HepG2 (cell line): ENCODE results near the gene TOR4A. TPM values are rescaled to one million over a fixed set of nuclear protein-coding genes. Genes with fewer than 3 reads are reported as not detected.

ENCODE experiments used
- ATAC-seq: fragments of 200-7000 bp; cut with Tn5 transposase; 3 replicates; pipeline ENCODE4 v1.9.1; 2020; ENCODE audit warnings: mild to moderate bottlenecking, moderate library complexity
- BruUV-seq: library from RNA; stranded (reverse); fragments of 400-500 nt; replicated peaks from 2 replicates; lab custom pipeline; 2021; lab: Mats Ljungman, UMichigan
- CTCF ChIA-PET: fragments of 300-600 bp; formaldehyde crosslinking; extraction: SDS; loops from one replicate; lab custom pipeline; 2021; ENCODE audit warnings: low total read pairs, inconsistent platforms, low intra/inter-chr PET ratio; lab: Yijun Ruan, JAX
- POLR2A ChIA-PET: fragments of 350-600 bp; sonication (Branson Sonifier 250); formaldehyde crosslinking; loops from one replicate; lab custom pipeline; 2020; ENCODE audit warnings: antibody characterized with exemption, inconsistent platforms; lab: Yijun Ruan, JAX
- DNase-seq: peaks from one replicate; pipeline ENCODE4 v3.0.0-alpha.2; 2015; ENCODE audit warnings: low spot score
- FAIRE-seq: peaks from 3 replicates; lab custom pipeline; 2011; peaks lifted over from hg19 to GRCh38; lab: Jason Lieb, UNC
- H2AFZ ChIP-seq: one replicate; pipeline ENCODE4 v1.6.1; 2011; ENCODE audit warnings: low read length, inconsistent platforms
- H3K27ac ChIP-seq: fragments of 300-600 bp; 3 replicates; pipeline ENCODE4 v1.8.0; 2011; ENCODE audit warnings: mixed run types, mild to moderate bottlenecking, mixed read lengths, low read length, inconsistent platforms; ENCODE audit not compliant: insufficient read depth; ENCODE audit errors: extremely low read length
- H3K27me3 ChIP-seq, 2 experiments: fragments of 200-600 bp in 1 of 2; 2 replicates in 1 of 2; 3 replicates in 1 of 2; pipeline versions ENCODE4 v1.6.0 to v1.8.0; 2011; ENCODE audit warnings: low read length in 2 of 2, mild to moderate bottlenecking in 2 of 2, moderate library complexity in 2 of 2, inconsistent platforms in 1 of 2; ENCODE audit not compliant: insufficient read depth in 2 of 2, control insufficient read depth in 1 of 2
- H3K36me3 ChIP-seq, 2 experiments: fragments of 200-600 bp in 1 of 2; replicated peaks in 1 of 2; 2 replicates in 1 of 2; 3 replicates in 1 of 2; pipeline versions ENCODE4 v1.5.1 to v1.8.0; 2011; ENCODE audit warnings: low read length in 2 of 2, inconsistent platforms in 1 of 2; ENCODE audit not compliant: insufficient read depth in 2 of 2, control insufficient read depth in 1 of 2
- H3K4me1 ChIP-seq: 2 replicates; pipeline ENCODE4 v1.5.1; 2012; ENCODE audit warnings: low read length, inconsistent platforms; ENCODE audit not compliant: insufficient read depth
- H3K4me2 ChIP-seq: 2 replicates; pipeline ENCODE4 v1.6.0; 2011; ENCODE audit warnings: low read depth, low read length, inconsistent platforms
- H3K4me3 ChIP-seq, 3 experiments: fragments of 200-600 bp in 1 of 3; sonication (generic), shearing (Covaris generic) in 1 of 3; replicated peaks in 1 of 3; 2 replicates each; pipeline ENCODE4 v1.5.1; 2011 to 2016; ENCODE audit warnings: low read length in 3 of 3, inconsistent platforms in 2 of 3, low read depth in 2 of 3, mild to moderate bottlenecking in 2 of 3, control low read depth in 1 of 3, mixed read lengths in 1 of 3; ENCODE audit not compliant: insufficient read depth in 1 of 3
- H3K79me2 ChIP-seq: one replicate; pipeline ENCODE4 v1.6.1; 2011; ENCODE audit warnings: low read length, inconsistent platforms; ENCODE audit not compliant: insufficient read depth
- H3K9ac ChIP-seq: 2 replicates; pipeline ENCODE4 v1.6.0; 2011; ENCODE audit warnings: mild to moderate bottlenecking, low read depth, low read length, inconsistent platforms; ENCODE audit not compliant: insufficient read depth
- H3K9me3 ChIP-seq: 2 replicates; pipeline ENCODE4 v1.5.1; 2012; ENCODE audit warnings: mild to moderate bottlenecking, low read length
- H4K20me1 ChIP-seq: 2 replicates; pipeline ENCODE4 v1.6.0; 2011; ENCODE audit warnings: inconsistent platforms, mild to moderate bottlenecking, low read length, moderate library complexity; ENCODE audit not compliant: insufficient read depth
- ARID2 ChIP-seq: sonication (generic); formaldehyde crosslinking; IDR thresholded peaks from 2 replicates; pipeline ENCODE4 v1.8.1; 2022; ENCODE audit warnings: mild to moderate bottlenecking, missing genetic modification reagents, borderline replicate concordance
- ARNT2 ChIP-seq: sonication (generic); formaldehyde crosslinking; IDR thresholded peaks from 2 replicates; pipeline ENCODE4 v1.8.0; 2022; ENCODE audit warnings: mild to moderate bottlenecking, low read depth, missing genetic modification reagents, moderate library complexity
- ATF3 ChIP-seq: sonication (generic); formaldehyde crosslinking; IDR thresholded peaks from 2 replicates; pipeline ENCODE4 v1.4.0; 2020; ENCODE audit warnings: missing genetic modification reagents
- CAMTA2 ChIP-seq: sonication (generic); formaldehyde crosslinking; IDR thresholded peaks from 2 replicates; pipeline ENCODE4 v1.4.0; 2020; ENCODE audit warnings: mild to moderate bottlenecking, missing genetic modification reagents, borderline replicate concordance
- EP300 ChIP-seq, 3 experiments: sonication (generic) in 1 of 3; formaldehyde crosslinking in 1 of 3; IDR thresholded peaks; 2 replicates each; pipeline versions ENCODE4 v1.5.1 to v1.6.1; 2011 to 2020; ENCODE audit warnings: low read depth in 2 of 3, low read length in 2 of 3, borderline replicate concordance in 1 of 3, improper control_type of control experiment in 1 of 3, mild to moderate bottlenecking in 1 of 3, missing genetic modification reagents in 1 of 3, moderate library complexity in 1 of 3
- FOXO1 ChIP-seq: sonication (generic); formaldehyde crosslinking; IDR thresholded peaks from 2 replicates; pipeline ENCODE4 v1.4.0; 2020; ENCODE audit warnings: missing genetic modification reagents
- GATA4 ChIP-seq: sonication (generic); IDR thresholded peaks from 2 replicates; pipeline ENCODE4 v1.6.1; 2016; ENCODE audit warnings: antibody characterized with exemption, low read depth, borderline replicate concordance
- RORA ChIP-seq: sonication (generic); formaldehyde crosslinking; IDR thresholded peaks from 2 replicates; pipeline ENCODE4 v1.5.0; 2020; ENCODE audit warnings: mild to moderate bottlenecking, missing genetic modification reagents, moderate library complexity
- SAP130 ChIP-seq: IDR thresholded peaks from 2 replicates; pipeline ENCODE4 v1.6.1; 2016; ENCODE audit warnings: low read depth
- TOPORS ChIP-seq: sonication (generic); formaldehyde crosslinking; IDR thresholded peaks from 2 replicates; pipeline ENCODE4 v1.8.0; 2023; ENCODE audit warnings: mild to moderate bottlenecking, missing genetic modification reagents
- TRIM22 ChIP-seq: fragments of 450-650 bp; IDR thresholded peaks from 2 replicates; pipeline ENCODE4 v1.6.1; 2017
- ZBTB14 ChIP-seq: sonication (generic); formaldehyde crosslinking; IDR thresholded peaks from 2 replicates; pipeline ENCODE4 v1.4.0; 2020; ENCODE audit warnings: missing genetic modification reagents
- ZNF704 ChIP-seq: sonication (generic); formaldehyde crosslinking; IDR thresholded peaks from 2 replicates; pipeline ENCODE4 v1.8.1; 2023; ENCODE audit warnings: mild to moderate bottlenecking, inconsistent platforms, moderate library complexity, missing genetic modification reagents, borderline replicate concordance
- ZNF737 ChIP-seq: sonication (generic); formaldehyde crosslinking; IDR thresholded peaks from 2 replicates; pipeline ENCODE4 v1.5.0; 2020; ENCODE audit warnings: missing genetic modification reagents, mild to moderate bottlenecking, borderline replicate concordance
- WGBS: methylation state at CpG from one replicate; pipeline ENCODE4 v1.1.6; 2017; ENCODE audit warnings: low lambda C conversion rate; 5-methylcytosine and 5-hydroxymethylcytosine counted together
- in situ Hi-C: cut with HindIII; loops from 2 replicates; pipeline ENCODE4 v1.10.0; 2017; ENCODE audit warnings: low pct_unique_long_range_greater_than_20kb; ENCODE audit not compliant: extremely low pct_ligation_motif_present
- intact Hi-C: fragments of 100-400 bp; cut with micrococcal nuclease; formaldehyde crosslinking; loops from one replicate; pipeline ENCODE4 v1.10.0; 2022; ENCODE audit not compliant: unreplicated experiment
- polyA plus RNA-seq, 8 experiments: library from polyadenylated mRNA; depleted of rRNA in 3 of 8; stranded (reverse) in 7 of 8; unstranded in 1 of 8; fragments of >200 nt; fragmentation: Illumina TruSeq in 4 of 8; extraction: Trizol in 4 of 8; gene quantifications; 2 replicates each; pipeline versions ENCODE4 v1.2.1 to v1.2.3, GENCODE V29; 2011 to 2016; ENCODE audit warnings: low read depth in 4 of 8, missing spikeins in 1 of 8, mixed read lengths in 1 of 8; ENCODE audit not compliant: insufficient read depth in 1 of 8
- total RNA-seq, 5 experiments: library from RNA; depleted of rRNA; stranded (reverse); fragments of >200 nt; fragmentation: Illumina TruSeq; extraction: Trizol; gene quantifications; 2 replicates each; pipeline ENCODE4 v1.2.3, GENCODE V29; 2016; ENCODE audit warnings: low read depth in 1 of 5
- TF ChIP-seq, protein P1 (sequence below): sonication (generic); formaldehyde crosslinking; IDR thresholded peaks from 2 replicates; pipeline ENCODE4 v1.4.0; 2020; ENCODE audit warnings: missing genetic modification reagents, mild to moderate bottlenecking, borderline replicate concordance

The TOR4A gene
- total and polyA plus RNA-seq, 2 of the 13 experiments (the other 11 are each of a cell fraction or from before 2014, with no cell fraction given): 11.1 to 14.2 TPM

DNA sequence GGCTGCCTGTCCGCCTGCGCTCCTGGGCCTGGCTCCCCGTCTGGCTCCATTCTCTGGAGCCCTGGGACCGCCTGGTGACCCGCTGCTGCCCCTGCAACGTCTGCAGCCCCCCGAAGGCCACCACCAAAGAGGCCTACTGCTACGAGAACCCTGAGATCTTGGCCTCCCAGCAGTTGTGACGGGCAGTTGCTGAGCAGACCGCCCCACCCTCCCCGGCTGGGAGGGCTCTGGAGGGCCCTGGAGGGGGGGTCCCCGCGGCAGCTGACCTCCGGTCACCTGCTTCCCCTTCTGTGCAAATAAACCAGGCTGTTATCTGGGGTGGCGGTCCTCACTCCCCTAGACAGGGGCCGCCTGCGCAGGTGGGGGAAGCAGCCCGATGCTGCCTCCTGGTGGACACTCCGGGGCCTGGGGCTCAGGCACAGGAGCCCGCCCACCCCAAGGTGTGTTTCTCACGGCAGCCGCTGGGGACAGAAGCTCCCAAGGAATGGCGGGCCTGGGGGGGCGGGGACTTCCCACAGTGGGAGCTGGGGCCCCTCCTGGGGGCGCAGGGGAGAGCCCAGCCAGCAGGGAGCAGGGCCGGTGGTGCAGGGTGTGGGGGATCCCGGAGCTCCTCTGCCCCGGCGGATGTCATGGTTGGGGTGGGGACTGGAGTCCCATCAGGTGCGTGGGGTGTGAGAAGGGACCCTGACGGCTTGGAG is 41.1 kb upstream of the TOR4A start:
- no TSS peak for BruUV-seq
- Histone ChIP-seq H3K4me3 (peak overlapping the region; percentile 67 to 81 (median 72)), H3K79me2 (peaks cover 15% of the 10 kb centered on the region), H3K4me1 (peaks cover 51% of the 10 kb centered on the region), H3K36me3 (no peaks in the 10 kb centered on the region), H2AFZ (no peak overlapping the region), H3K9ac (peak overlapping the region; percentile 72), H4K20me1 (no peaks in the 10 kb centered on the region), H3K27me3 (no peaks in the 10 kb centered on the region), H3K4me2 (peak overlapping the region; percentile 85), H3K27ac (peak overlapping the region; percentile 68), H3K9me3 (no peaks in the 10 kb centered on the region)
- ATAC-seq (peak; percentile 54), DNase-seq (peak; percentile 87), FAIRE-seq (peak; percentile 80)
- intact Hi-C loops (loop anchor here (2.0 kb wide), 1 partner anchor 14 kb away; the partner anchor contains the start of gene RNF208), in situ Hi-C loops (no loop called here)
- CTCF ChIA-PET: interaction anchor here (0.9 to 2.6 kb wide), 9 partner anchors 9 to 118 kb away, joined by 3 to 19 read pairs (median 3); partner anchors contain the start of genes ANAPC2, SSNA1 and TOR4A
- POLR2A ChIA-PET: interaction anchor here (0.6 to 7.4 kb wide), 21 partner anchors 9 to 181 kb away, joined by 3 to 78 read pairs (median 4); partner anchors contain the start of genes ANAPC2, CYSRT1, LRRC26 and MAN1B1
- WGBS: no CpG with 5 or more reads among the region's 31 CpGs
- TF ChIP-seq CAMTA2 (CRISPR knock-in tag) (no peak; the same call in 1 of the 2 replicates), ZNF737 (CRISPR knock-in tag) (no peak), SAP130 (peak; percentile 86), EP300 (IDR thresholded peaks at IDR 0.05; ENCODE audit: low read depth in 2 of 2, low read length in 2 of 2) (peak in 1 of 2 experiments; percentile 52; a peak in 2 of 4 replicates), EP300 (CRISPR knock-in tag; IDR thresholded peaks at IDR 0.05; ENCODE audit: borderline replicate concordance) (no peak; the same call in 1 of the 2 replicates), ARID2 (CRISPR knock-in tag) (no peak), TRIM22 (no peak), TOPORS (CRISPR knock-in tag) (no peak), FOXO1 (CRISPR knock-in tag) (peak; percentile 14; the same call in 1 of the 2 replicates), ZNF704 (CRISPR knock-in tag) (no peak), ARNT2 (CRISPR knock-in tag) (peak; percentile 48; the same call in 1 of the 2 replicates), GATA4 (peak; percentile 64; the same call in 1 of the 2 replicates), RORA (CRISPR knock-in tag) (no peak), ZBTB14 (CRISPR knock-in tag) (no peak), ATF3 (CRISPR knock-in tag) (no peak)
- TF ChIP-seq, protein P1, sequence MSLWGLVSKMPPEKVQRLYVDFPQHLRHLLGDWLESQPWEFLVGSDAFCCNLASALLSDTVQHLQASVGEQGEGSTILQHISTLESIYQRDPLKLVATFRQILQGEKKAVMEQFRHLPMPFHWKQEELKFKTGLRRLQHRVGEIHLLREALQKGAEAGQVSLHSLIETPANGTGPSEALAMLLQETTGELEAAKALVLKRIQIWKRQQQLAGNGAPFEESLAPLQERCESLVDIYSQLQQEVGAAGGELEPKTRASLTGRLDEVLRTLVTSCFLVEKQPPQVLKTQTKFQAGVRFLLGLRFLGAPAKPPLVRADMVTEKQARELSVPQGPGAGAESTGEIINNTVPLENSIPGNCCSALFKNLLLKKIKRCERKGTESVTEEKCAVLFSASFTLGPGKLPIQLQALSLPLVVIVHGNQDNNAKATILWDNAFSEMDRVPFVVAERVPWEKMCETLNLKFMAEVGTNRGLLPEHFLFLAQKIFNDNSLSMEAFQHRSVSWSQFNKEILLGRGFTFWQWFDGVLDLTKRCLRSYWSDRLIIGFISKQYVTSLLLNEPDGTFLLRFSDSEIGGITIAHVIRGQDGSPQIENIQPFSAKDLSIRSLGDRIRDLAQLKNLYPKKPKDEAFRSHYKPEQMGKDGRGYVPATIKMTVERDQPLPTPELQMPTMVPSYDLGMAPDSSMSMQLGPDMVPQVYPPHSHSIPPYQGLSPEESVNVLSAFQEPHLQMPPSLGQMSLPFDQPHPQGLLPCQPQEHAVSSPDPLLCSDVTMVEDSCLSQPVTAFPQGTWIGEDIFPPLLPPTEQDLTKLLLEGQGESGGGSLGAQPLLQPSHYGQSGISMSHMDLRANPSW (CRISPR knock-in tag): peak; percentile 49; the same call in 1 of the 2 replicates
